ENCODE measurements around the gene ADA.

DNA sequence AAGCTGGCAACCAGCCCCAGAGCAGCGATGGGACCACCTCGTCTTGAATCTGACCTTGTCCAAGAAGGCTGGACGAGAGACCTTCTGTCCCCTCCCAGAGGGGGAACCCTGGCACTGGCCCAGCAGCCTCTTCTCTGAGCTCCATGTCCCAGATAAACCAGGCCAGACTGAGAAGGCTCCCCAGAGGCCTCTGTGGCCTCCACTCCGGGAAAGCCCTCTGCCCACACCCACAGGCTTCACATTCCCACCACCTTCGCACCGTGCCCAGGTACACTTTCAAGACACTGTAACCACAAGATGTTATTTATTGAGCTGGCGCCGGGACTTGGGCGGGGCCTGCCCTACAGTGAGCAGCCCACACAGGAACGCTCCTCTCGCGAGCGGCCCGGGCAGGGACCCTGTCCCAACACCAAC lies 33.2 kb downstream of the ADA start:
- TF ChIP-seq, protein P1, sequence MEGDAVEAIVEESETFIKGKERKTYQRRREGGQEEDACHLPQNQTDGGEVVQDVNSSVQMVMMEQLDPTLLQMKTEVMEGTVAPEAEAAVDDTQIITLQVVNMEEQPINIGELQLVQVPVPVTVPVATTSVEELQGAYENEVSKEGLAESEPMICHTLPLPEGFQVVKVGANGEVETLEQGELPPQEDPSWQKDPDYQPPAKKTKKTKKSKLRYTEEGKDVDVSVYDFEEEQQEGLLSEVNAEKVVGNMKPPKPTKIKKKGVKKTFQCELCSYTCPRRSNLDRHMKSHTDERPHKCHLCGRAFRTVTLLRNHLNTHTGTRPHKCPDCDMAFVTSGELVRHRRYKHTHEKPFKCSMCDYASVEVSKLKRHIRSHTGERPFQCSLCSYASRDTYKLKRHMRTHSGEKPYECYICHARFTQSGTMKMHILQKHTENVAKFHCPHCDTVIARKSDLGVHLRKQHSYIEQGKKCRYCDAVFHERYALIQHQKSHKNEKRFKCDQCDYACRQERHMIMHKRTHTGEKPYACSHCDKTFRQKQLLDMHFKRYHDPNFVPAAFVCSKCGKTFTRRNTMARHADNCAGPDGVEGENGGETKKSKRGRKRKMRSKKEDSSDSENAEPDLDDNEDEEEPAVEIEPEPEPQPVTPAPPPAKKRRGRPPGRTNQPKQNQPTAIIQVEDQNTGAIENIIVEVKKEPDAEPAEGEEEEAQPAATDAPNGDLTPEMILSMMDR (IDR thresholded peaks at IDR 0.05): no peak
- TF ChIP-seq POLR2A (IDR thresholded peaks at IDR 0.05): no peak
